Liver (tissue), 9 donors: Measurements from ENCODE around the gene ACVR2B. TPM values are rescaled to one million over a fixed set of nuclear protein-coding genes. Genes with fewer than 3 reads are reported as not detected.

Source experiments
- DNase-seq: peaks from one replicate; pipeline ENCODE4 v3.0.0-alpha.2; 2017; ENCODE audit warnings: low spot score
- H3K27ac ChIP-seq, 2 donors: one replicate each; pipeline ENCODE4 v1.7.0; 2013; ENCODE audit warnings: inconsistent platforms in 2 of 2, low read length in 2 of 2, control low read depth in 1 of 2, low read depth in 1 of 2, mild to moderate bottlenecking in 1 of 2
- H3K27me3 ChIP-seq, 4 donors: one replicate each; pipeline versions ENCODE4 v1.6.1 to v1.7.0; 2013; ENCODE audit warnings: low read length in 3 of 4, inconsistent platforms in 1 of 4, mild to moderate bottlenecking in 1 of 4, moderate library complexity in 1 of 4; ENCODE audit not compliant: control insufficient read depth in 4 of 4, insufficient read depth in 4 of 4
- H3K36me3 ChIP-seq, 4 donors: one replicate each; pipeline versions ENCODE4 v1.6.1 to v1.7.0; 2013; ENCODE audit warnings: low read length in 3 of 4, mild to moderate bottlenecking in 3 of 4, low read depth in 1 of 4, moderate library complexity in 1 of 4; ENCODE audit not compliant: control insufficient read depth in 4 of 4, insufficient read depth in 3 of 4
- H3K4me1 ChIP-seq, 4 donors: one replicate each; pipeline versions ENCODE4 v1.6.1 to v1.7.0; 2013; ENCODE audit warnings: low read length in 3 of 4, mild to moderate bottlenecking in 3 of 4, moderate library complexity in 1 of 4; ENCODE audit not compliant: control insufficient read depth in 4 of 4, insufficient read depth in 4 of 4
- H3K4me3 ChIP-seq, 3 donors: one replicate each; pipeline versions ENCODE4 v1.6.1 to v1.7.0; 2013; ENCODE audit warnings: low read length in 3 of 3, control low read depth in 1 of 3, low read depth in 1 of 3, mild to moderate bottlenecking in 1 of 3
- H3K9ac ChIP-seq, 2 donors: one replicate each; pipeline ENCODE4 v1.7.0; 2013; ENCODE audit warnings: low read length in 2 of 2, mild to moderate bottlenecking in 2 of 2, moderate library complexity in 2 of 2, control low read depth in 1 of 2, low read depth in 1 of 2
- H3K9me3 ChIP-seq, 4 donors: one replicate each; pipeline versions ENCODE4 v1.6.1 to v1.7.0; 2013; ENCODE audit warnings: low read length in 3 of 4; ENCODE audit not compliant: control insufficient read depth in 4 of 4
- EGR1 ChIP-seq, 2 donors: IDR thresholded peaks; 2 replicates each; pipeline ENCODE4 v1.6.1; 2016 to 2018; ENCODE audit warnings: antibody characterized with exemption in 2 of 2, low read depth in 2 of 2
- FOXA1 ChIP-seq: IDR thresholded peaks from 2 replicates; pipeline ENCODE4 v1.6.1; 2016; ENCODE audit warnings: antibody characterized with exemption
- FOXA2 ChIP-seq: IDR thresholded peaks from 2 replicates; pipeline ENCODE4 v1.6.1; 2016; ENCODE audit warnings: antibody characterized with exemption
- GABPA ChIP-seq, 2 donors: IDR thresholded peaks in 1 of 2; conservative IDR thresholded peaks in 1 of 2; 2 replicates each; pipeline ENCODE4 v1.6.1; 2016; ENCODE audit warnings: antibody characterized with exemption in 2 of 2, mild to moderate bottlenecking in 1 of 2, moderate library complexity in 1 of 2
- HNF4A ChIP-seq, 2 donors: conservative IDR thresholded peaks; 2 replicates each; pipeline ENCODE4 v1.6.1; 2016; ENCODE audit warnings: antibody characterized with exemption in 2 of 2, mild to moderate bottlenecking in 2 of 2
- HNF4G ChIP-seq: IDR thresholded peaks from 2 replicates; pipeline ENCODE4 v1.6.1; 2016; ENCODE audit warnings: antibody characterized with exemption
- JUND ChIP-seq, 2 donors: IDR thresholded peaks; 2 replicates each; pipeline ENCODE4 v1.6.1; 2016; ENCODE audit warnings: antibody characterized with exemption in 2 of 2
- RAD21 ChIP-seq, 2 donors: IDR thresholded peaks; 2 replicates each; pipeline ENCODE4 v1.6.1; 2016; ENCODE audit warnings: antibody characterized with exemption in 2 of 2, mild to moderate bottlenecking in 2 of 2
- RXRA ChIP-seq, 2 donors: IDR thresholded peaks; 2 replicates each; pipeline ENCODE4 v1.6.1; 2017 to 2018; ENCODE audit warnings: antibody characterized with exemption in 2 of 2, mild to moderate bottlenecking in 1 of 2
- SP1 ChIP-seq: IDR thresholded peaks from 2 replicates; pipeline ENCODE4 v1.6.1; 2018; ENCODE audit warnings: antibody characterized with exemption, mild to moderate bottlenecking
- TAF1 ChIP-seq: conservative IDR thresholded peaks from 2 replicates; pipeline ENCODE4 v1.6.1; 2016; ENCODE audit warnings: antibody characterized with exemption, mild to moderate bottlenecking
- WGBS: extraction: QIAGEN DNeasy Blood & Tissue Kit; methylation state at CpG from one replicate; pipeline ENCODE4 v1.1.7; 2013; 5-methylcytosine and 5-hydroxymethylcytosine counted together
- polyA plus RNA-seq, 2 donors: library from polyadenylated mRNA; stranded (reverse) in 1 of 2; unstranded in 1 of 2; fragments of 200-250 nt in 1 of 2; fragments of >200 nt in 1 of 2; fragmentation: Nextera tagmentation in 1 of 2; extraction: Ambion mirVana in 1 of 2; gene quantifications; one replicate each; pipeline versions ENCODE4 v1.2.1 to v1.2.3, GENCODE V29; 2013 to 2015
- total RNA-seq, 2 donors: library from RNA; depleted of rRNA; stranded (reverse); fragments of >200 nt; gene quantifications; one replicate each; pipeline ENCODE4 v1.2.3, GENCODE V29; 2014
- TF ChIP-seq, protein P1 (sequence below): IDR thresholded peaks from 2 replicates; pipeline ENCODE4 v1.6.1; 2016; ENCODE audit warnings: antibody characterized with exemption
- TF ChIP-seq, protein P2 (sequence below): fragments of 150-350 bp; IDR thresholded peaks from 2 replicates; pipeline ENCODE4 v1.5.1; 2017; ENCODE audit warnings: improper control_type of control experiment, low read depth, low read length; ENCODE audit not compliant: missing input control
- TF ChIP-seq, protein P3 (sequence below): IDR thresholded peaks from 2 replicates; pipeline ENCODE4 v1.6.1; 2016; ENCODE audit warnings: antibody characterized with exemption
- TF ChIP-seq, protein P4 (sequence below): IDR thresholded peaks from 2 replicates; pipeline ENCODE4 v1.6.1; 2016; ENCODE audit warnings: antibody characterized with exemption, mild to moderate bottlenecking
- donor health status: healthy.
- donor health status: healthy.
- donor health status: healthy.
- donor health status: healthy.
- donor health status: healthy.

The ACVR2B gene
- total and polyA plus RNA-seq, 4 donors = 1.2 to 7.4 (median 4.7) TPM

DNA sequence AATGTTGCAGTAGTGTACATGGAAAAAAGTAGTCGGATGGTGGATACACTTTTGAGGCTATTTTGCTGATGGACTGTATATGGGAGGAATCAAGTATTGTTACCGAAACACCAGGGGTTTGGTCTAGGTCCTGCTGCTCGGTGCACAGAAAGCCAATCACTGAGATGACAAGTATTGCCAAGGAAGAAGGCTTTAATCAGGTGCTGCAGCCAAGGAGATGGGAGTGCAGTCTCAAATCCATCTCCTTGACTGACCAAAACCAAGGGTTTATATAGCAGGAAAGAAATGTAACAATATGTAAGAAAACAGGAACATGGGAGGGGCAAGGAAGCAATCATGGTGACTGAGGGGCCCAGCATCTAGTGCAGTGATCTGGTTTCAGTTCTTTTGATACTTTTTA is 2.8 kb upstream of the ACVR2B start:
- H3K27ac ChIP-seq = no peak overlapping the region
- peaks cover 1 to 20% (median 14%) of the 10 kb centered on the region in 4 donors for H3K4me1 ChIP-seq

DNA sequence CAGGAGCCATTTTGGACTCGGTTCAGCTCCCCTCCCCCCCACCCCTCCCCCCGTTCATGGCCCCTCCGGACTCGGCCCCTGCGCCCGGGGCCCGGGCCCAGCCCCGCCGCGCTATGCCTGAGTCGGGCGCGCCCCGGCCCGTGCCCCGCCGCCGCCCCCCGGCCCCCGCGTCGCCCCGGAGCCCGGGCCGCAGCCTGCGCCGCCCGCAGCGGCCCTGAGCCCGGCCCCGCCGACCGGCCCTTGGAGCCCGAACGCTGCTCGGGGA is 155 bp downstream of the ACVR2B start:
- DNase-seq = no peak
- WGBS = 2% methylated on average over 36 of the region's 36 CpGs
- H3K36me3 ChIP-seq = no peaks in the 10 kb centered on the region
- H3K9me3 ChIP-seq = no peaks in the 10 kb centered on the region
- peaks cover 5 to 32% (median 18%) of the 10 kb centered on the region in 4 donors for H3K4me1 ChIP-seq
- no peaks in the 10 kb centered on the region for H3K27me3 ChIP-seq
- H3K27ac ChIP-seq = peak overlapping the region; percentile 80 to 91
- no peak for TF ChIP-seq GABPA (IDR thresholded peaks at IDR 0.05 in 1 of 2, conservative IDR thresholded peaks at IDR 0.05 in 1 of 2)
- TF ChIP-seq, protein P1, sequence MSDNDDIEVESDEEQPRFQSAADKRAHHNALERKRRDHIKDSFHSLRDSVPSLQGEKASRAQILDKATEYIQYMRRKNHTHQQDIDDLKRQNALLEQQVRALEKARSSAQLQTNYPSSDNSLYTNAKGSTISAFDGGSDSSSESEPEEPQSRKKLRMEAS = no peak
- no peak for TF ChIP-seq EGR1 (IDR thresholded peaks at IDR 0.05; ENCODE audit: low read depth in 2 of 2)
- TF ChIP-seq RAD21 (IDR thresholded peaks at IDR 0.05) = no peak
- TF ChIP-seq HNF4A (conservative IDR thresholded peaks at IDR 0.05) = no peak
- TF ChIP-seq FOXA2 = no peak
- TF ChIP-seq, protein P2, sequence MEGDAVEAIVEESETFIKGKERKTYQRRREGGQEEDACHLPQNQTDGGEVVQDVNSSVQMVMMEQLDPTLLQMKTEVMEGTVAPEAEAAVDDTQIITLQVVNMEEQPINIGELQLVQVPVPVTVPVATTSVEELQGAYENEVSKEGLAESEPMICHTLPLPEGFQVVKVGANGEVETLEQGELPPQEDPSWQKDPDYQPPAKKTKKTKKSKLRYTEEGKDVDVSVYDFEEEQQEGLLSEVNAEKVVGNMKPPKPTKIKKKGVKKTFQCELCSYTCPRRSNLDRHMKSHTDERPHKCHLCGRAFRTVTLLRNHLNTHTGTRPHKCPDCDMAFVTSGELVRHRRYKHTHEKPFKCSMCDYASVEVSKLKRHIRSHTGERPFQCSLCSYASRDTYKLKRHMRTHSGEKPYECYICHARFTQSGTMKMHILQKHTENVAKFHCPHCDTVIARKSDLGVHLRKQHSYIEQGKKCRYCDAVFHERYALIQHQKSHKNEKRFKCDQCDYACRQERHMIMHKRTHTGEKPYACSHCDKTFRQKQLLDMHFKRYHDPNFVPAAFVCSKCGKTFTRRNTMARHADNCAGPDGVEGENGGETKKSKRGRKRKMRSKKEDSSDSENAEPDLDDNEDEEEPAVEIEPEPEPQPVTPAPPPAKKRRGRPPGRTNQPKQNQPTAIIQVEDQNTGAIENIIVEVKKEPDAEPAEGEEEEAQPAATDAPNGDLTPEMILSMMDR = no peak
- TF ChIP-seq TAF1 = no peak
- no peak for TF ChIP-seq FOXA1
- no peak for TF ChIP-seq HNF4G
- TF ChIP-seq JUND (IDR thresholded peaks at IDR 0.05) = no peak
- TF ChIP-seq SP1 = no peak
- TF ChIP-seq, protein P3, sequence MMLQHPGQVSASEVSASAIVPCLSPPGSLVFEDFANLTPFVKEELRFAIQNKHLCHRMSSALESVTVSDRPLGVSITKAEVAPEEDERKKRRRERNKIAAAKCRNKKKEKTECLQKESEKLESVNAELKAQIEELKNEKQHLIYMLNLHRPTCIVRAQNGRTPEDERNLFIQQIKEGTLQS = no peak
- TF ChIP-seq RXRA (IDR thresholded peaks at IDR 0.05) = no peak
- H3K9ac ChIP-seq = peak overlapping the region in 1 of 2 donors; percentile 69
- peak overlapping the region; percentile 50 to 90 (median 63) for H3K4me3 ChIP-seq

More for the DNA sequence above, 2.8 kb upstream of the ACVR2B start:
- Histone ChIP-seq H3K36me3 (no peaks in the 10 kb centered on the region), H3K9ac (no peak overlapping the region), H3K27me3 (no peaks in the 10 kb centered on the region), H3K4me3 (no peak overlapping the region), H3K9me3 (no peaks in the 10 kb centered on the region)
- no peak for DNase-seq
- TF ChIP-seq JUND (IDR thresholded peaks at IDR 0.05) = no peak
- TF ChIP-seq EGR1 (IDR thresholded peaks at IDR 0.05; ENCODE audit: low read depth in 2 of 2) = no peak
- TF ChIP-seq, protein P3 = no peak
- no peak for TF ChIP-seq HNF4A (conservative IDR thresholded peaks at IDR 0.05)
- TF ChIP-seq RXRA (IDR thresholded peaks at IDR 0.05) = no peak
- no peak for TF ChIP-seq HNF4G
- WGBS = 97% methylated on average over 3 of the region's 3 CpGs

DNA sequence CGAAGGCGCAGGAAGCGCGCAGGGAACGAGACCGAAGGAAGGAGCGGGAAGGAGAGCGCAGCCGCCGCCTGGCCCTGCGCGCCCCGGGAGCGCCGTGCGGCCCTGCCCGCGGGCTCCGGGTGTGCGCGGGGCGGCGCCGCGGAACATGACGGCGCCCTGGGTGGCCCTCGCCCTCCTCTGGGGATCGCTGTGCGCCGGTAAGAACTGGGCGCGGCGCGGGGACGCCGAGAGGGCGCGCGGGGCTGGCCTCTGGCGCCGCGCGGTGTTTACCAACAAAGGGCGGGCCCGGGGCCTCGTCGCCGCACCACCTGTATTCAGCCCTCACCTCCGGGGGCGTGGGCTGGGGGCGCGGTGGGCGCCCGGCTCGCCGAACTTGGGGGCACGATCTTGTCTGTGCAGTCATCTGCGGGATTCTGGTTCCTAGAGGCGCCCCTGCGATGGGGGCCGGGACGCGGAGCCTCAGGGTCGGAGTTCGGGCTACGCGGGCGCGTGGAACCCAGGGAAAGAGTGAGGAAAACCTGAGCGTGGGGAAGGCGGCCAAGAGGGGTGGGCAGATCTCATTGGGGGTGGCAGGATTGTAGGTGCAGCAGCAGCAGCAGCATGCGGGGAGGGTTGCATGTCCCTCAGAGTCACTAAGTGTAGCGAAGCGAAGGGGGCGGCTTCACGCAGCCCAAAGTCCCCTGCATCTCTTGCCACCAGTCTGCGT is 641 bp downstream of the ACVR2B start:
- Histone ChIP-seq H3K4me3 (peak overlapping the region; percentile 50 to 90 (median 63)), H3K27me3 (no peaks in the 10 kb centered on the region), H3K36me3 (no peaks in the 10 kb centered on the region), H3K9ac (peak overlapping the region; percentile 27 to 69), H3K9me3 (no peaks in the 10 kb centered on the region), H3K27ac (peak overlapping the region; percentile 80 to 91), H3K4me1 (peaks cover 5 to 36% (median 20%) of the 10 kb centered on the region in 4 donors)
- TF ChIP-seq, protein P2 = no peak
- TF ChIP-seq, protein P4, sequence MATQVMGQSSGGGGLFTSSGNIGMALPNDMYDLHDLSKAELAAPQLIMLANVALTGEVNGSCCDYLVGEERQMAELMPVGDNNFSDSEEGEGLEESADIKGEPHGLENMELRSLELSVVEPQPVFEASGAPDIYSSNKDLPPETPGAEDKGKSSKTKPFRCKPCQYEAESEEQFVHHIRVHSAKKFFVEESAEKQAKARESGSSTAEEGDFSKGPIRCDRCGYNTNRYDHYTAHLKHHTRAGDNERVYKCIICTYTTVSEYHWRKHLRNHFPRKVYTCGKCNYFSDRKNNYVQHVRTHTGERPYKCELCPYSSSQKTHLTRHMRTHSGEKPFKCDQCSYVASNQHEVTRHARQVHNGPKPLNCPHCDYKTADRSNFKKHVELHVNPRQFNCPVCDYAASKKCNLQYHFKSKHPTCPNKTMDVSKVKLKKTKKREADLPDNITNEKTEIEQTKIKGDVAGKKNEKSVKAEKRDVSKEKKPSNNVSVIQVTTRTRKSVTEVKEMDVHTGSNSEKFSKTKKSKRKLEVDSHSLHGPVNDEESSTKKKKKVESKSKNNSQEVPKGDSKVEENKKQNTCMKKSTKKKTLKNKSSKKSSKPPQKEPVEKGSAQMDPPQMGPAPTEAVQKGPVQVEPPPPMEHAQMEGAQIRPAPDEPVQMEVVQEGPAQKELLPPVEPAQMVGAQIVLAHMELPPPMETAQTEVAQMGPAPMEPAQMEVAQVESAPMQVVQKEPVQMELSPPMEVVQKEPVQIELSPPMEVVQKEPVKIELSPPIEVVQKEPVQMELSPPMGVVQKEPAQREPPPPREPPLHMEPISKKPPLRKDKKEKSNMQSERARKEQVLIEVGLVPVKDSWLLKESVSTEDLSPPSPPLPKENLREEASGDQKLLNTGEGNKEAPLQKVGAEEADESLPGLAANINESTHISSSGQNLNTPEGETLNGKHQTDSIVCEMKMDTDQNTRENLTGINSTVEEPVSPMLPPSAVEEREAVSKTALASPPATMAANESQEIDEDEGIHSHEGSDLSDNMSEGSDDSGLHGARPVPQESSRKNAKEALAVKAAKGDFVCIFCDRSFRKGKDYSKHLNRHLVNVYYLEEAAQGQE = peak; percentile 9
- WGBS = under 1% methylated on average over 78 of the region's 78 CpGs
- peak; percentile 58 for DNase-seq
